PC-9 (cell line): ENCODE data around the gene TBC1D16.

Experiments
- CTCF ChIP-seq: fragments of 200-600 bp; sonication (generic); conservative IDR thresholded peaks from 2 replicates; pipeline ENCODE4 v1.6.1; 2017; ENCODE audit warnings: mixed run types, antibody characterized with exemption, mild to moderate bottlenecking, moderate library complexity
- EZH2 ChIP-seq: fragments of 200-600 bp; sonication (generic); IDR thresholded peaks from 2 replicates; pipeline ENCODE4 v1.8.0; 2017; ENCODE audit warnings: antibody characterized with exemption, low read depth

GRCh38 chr17:79935197-79935885 is 100.3 kb downstream of the TBC1D16 start:
- TF ChIP-seq CTCF (no peak), EZH2 (no peak)
